HL-60 (cell line): ENCODE data around the gene PIK3CA.

Source experiments
- CTCF ChIP-seq: IDR thresholded peaks from one replicate; pipeline ENCODE4 v1.5.1; 2011; ENCODE audit warnings: low read length, control low read depth, inconsistent platforms; ENCODE audit not compliant: insufficient read depth
- GABPA ChIP-seq: IDR thresholded peaks from 2 replicates; pipeline ENCODE4 v1.6.1; 2012; ENCODE audit warnings: low read depth
- POLR2AphosphoS5 ChIP-seq: IDR thresholded peaks from 2 replicates; pipeline ENCODE4 v1.6.1; 2012; ENCODE audit warnings: low read depth

GRCh38 chr3:179149951-179150350, 1.8 kb downstream of the PIK3CA start:
- no peak for TF ChIP-seq CTCF
- TF ChIP-seq POLR2AphosphoS5, result no peak
- no peak for TF ChIP-seq GABPA
